ENCODE results near the gene GPBAR1.

The GPBAR1 gene

DNA sequence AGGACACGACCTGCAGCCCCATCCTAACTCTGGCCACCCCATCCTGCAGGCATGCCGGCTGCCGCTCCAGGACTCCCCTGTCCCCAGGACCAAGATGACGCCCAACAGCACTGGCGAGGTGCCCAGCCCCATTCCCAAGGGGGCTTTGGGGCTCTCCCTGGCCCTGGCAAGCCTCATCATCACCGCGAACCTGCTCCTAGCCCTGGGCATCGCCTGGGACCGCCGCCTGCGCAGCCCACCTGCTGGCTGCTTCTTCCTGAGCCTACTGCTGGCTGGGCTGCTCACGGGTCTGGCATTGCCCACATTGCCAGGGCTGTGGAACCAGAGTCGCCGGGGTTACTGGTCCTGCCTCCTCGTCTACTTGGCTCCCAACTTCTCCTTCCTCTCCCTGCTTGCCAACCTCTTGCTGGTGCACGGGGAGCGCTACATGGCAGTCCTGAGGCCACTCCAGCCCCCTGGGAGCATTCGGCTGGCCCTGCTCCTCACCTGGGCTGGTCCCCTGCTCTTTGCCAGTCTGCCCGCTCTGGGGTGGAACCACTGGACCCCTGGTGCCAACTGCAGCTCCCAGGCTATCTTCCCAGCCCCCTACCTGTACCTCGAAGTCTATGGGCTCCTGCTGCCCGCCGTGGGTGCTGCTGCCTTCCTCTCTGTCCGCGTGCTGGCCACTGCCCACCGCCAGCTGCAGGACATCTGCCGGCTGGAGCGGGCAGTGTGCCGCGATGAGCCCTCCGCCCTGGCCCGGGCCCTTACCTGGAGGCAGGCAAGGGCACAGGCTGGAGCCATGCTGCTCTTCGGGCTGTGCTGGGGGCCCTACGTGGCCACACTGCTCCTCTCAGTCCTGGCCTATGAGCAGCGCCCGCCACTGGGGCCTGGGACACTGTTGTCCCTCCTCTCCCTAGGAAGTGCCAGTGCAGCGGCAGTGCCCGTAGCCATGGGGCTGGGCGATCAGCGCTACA is 2.1 kb downstream of the GPBAR1 start:
- TF ChIP-seq, protein P1, sequence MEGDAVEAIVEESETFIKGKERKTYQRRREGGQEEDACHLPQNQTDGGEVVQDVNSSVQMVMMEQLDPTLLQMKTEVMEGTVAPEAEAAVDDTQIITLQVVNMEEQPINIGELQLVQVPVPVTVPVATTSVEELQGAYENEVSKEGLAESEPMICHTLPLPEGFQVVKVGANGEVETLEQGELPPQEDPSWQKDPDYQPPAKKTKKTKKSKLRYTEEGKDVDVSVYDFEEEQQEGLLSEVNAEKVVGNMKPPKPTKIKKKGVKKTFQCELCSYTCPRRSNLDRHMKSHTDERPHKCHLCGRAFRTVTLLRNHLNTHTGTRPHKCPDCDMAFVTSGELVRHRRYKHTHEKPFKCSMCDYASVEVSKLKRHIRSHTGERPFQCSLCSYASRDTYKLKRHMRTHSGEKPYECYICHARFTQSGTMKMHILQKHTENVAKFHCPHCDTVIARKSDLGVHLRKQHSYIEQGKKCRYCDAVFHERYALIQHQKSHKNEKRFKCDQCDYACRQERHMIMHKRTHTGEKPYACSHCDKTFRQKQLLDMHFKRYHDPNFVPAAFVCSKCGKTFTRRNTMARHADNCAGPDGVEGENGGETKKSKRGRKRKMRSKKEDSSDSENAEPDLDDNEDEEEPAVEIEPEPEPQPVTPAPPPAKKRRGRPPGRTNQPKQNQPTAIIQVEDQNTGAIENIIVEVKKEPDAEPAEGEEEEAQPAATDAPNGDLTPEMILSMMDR (IDR thresholded peaks at IDR 0.05; ENCODE audit: insufficient read depth, missing control alignments): no peak
- no peak for FAIRE-seq
- DNase-seq (ENCODE audit: insufficient read length, low spot score): no peak

DNA sequence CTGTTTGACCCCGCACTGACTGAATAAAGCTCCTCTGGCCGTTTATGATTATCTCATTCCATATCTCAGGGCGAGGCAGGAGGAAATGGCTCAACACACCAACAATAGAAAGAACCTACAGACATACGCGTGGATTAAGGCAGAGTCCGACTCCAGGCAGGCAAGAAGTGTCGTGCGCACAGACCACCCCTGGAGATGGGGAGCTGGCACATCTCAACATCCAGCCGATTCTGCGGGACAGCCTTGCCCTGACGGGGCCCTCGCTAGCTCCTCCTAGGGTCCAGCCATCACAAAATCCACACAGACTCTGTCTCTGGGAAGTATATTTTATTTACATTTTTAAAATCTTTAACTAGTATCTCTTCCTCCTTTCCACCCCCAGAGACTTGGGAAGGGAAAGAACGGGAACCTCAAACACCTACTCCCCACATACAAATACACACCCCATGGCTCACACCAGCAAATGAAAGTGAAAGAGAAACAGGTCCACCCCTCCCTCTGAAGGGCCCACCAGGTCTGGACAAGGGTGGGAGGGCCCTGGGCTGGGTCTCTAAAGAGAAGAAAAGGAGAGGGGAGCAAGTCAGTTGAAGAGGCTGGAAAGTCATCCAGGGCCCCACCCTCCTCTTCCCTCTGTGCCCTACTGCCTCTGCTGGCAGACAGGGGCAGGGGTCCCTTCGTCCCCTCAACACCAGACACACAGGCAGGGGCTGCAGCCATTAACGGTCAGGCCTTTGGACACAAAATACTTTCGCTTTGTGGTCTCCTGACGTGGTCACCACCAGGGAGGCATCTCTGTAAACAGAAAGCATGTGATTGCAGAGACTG is 3.2 kb downstream of the GPBAR1 start:
- TF ChIP-seq, protein P1 (IDR thresholded peaks at IDR 0.05; ENCODE audit: insufficient read depth, missing control alignments): no peak
- FAIRE-seq (no peak), DNase-seq (ENCODE audit: insufficient read length, low spot score) (no peak)

DNA sequence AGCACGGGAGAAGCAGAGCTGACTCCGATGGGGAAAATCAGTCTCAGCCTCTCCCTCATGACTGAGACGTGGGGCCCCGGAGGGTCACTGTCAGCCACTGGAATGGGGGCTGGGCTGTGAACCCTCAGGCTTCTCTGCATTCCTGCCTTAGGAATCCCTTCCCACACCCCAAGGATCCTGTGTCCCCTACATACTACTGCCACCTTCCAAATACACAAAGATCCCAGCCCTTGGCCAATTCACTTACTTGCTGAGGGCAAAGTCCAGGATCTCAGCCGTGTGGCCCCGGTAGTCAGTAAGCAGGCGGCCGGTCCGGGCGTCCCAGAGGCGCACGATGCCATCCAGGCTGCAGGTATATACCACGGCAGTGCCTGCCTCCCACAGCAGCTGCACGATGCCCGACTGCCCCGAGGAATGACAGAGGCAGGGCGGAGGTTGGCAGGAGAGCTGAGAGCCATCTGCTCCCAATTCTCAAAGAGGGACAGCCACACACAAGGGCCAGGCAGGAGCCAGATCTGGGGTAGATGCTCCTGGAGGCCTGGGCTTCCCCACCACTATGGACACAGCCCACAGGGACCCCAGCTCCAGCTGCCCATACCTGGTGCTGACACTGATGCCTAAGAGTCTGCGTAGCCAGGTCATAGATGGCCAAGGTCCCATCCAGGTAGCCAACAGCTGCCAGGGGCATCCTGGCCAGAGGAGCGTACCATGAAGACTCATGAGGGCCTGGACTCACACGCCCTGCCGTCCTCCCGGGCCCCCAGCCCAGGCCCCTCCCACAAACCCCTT is 4.2 kb downstream of the GPBAR1 start:
- no peak for FAIRE-seq
- no peak for DNase-seq (ENCODE audit: insufficient read length, low spot score)
- TF ChIP-seq, protein P1 (IDR thresholded peaks at IDR 0.05; ENCODE audit: insufficient read depth, missing control alignments): no peak

DNA sequence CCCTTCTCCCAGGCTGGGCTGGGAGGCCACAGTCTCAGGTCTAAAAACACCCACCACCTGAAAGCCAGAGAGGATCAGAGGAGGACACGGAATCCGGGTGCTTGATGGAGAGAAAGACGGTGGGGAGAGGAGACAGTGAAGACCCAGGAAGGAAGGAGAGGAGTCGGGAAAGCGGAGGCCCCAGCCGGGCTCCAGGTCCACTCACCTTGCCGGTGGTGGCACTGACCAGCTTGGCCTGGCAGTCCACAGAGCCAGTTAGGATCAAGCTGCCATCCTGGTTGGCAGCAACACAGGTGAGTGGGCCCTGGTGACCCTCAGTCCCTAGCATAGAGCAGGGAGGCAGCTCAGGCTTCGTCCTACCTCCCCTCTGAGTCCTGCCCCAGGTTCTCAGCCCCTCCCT is 4.8 kb downstream of the GPBAR1 start:
- TF ChIP-seq, protein P1 (IDR thresholded peaks at IDR 0.05; ENCODE audit: insufficient read depth, missing control alignments): no peak
- DNase-seq (ENCODE audit: insufficient read length, low spot score): no peak
- FAIRE-seq: no peak

DNA sequence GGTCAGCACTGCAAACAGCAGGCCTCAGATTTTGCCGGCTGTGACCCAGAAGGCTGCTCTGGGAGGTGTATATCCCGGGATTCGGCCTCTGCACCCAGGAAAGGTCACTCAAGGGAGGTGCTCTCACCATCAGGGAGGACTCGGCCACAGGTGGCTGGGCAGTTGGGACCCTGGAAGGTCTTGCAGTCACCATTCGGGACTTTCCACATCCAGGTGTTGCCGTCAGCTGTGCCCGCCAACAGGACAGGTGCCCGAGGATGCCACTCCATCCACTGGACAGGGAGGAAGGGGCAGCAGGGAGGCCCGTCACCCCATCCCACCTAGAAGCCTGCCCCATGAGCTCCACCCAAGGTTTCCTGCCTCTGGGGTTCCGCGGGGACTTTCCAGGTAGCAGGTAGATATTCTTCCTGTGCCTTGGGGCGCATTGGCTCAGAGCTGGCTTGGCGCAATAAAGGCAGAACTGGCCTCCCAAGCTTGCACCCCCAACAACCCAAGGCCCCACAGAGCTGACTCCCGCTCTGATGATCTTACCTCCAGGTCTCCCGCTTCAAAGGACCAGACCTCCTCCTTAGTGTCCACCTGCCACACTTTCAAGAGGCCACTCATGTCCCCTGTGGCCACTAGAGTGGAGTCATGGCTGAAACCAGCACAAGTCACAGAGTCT is 5.6 kb downstream of the GPBAR1 start:
- DNase-seq (ENCODE audit: insufficient read length, low spot score): no peak
- TF ChIP-seq, protein P1 (IDR thresholded peaks at IDR 0.05; ENCODE audit: insufficient read depth, missing control alignments): no peak
- FAIRE-seq: no peak

DNA sequence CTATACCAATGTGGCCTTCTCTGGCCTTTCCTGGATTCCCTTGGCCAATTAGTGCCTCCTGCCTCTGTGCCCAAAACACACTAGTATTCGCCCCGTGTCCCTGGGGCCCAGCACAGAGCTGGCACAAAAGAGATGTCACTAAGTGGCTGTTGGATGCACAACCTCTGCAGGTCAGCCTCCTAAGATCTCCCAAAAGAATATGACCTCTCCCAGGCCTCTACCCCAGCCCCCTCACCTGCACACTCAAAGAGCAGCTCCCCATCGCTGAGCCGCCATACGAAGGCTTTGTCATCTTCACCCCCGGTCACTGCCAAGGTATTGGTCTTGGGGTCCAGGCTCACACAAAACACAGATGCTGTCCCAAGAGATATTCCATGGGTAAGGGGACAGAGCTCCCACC is 6.4 kb downstream of the GPBAR1 start:
- TF ChIP-seq, protein P1 (IDR thresholded peaks at IDR 0.05; ENCODE audit: insufficient read depth, missing control alignments): no peak
- DNase-seq (ENCODE audit: insufficient read length, low spot score): no peak
- FAIRE-seq: no peak
